IMR-90 (cell line): ENCODE results near the gene IGFL3.

Source experiments
- MAFK ChIP-seq: IDR thresholded peaks from 2 replicates; pipeline ENCODE4 v1.6.1; 2012; ENCODE audit warnings: low read depth, low read length, improper control_type of control experiment
- POLR2A ChIP-seq: IDR thresholded peaks from 2 replicates; pipeline ENCODE4 v1.6.1; 2012; ENCODE audit warnings: mild to moderate bottlenecking, low read depth, low read length
- SMC3 ChIP-seq: fragments of 150-350 bp; IDR thresholded peaks from 2 replicates; pipeline ENCODE4 v1.6.1; 2016; ENCODE audit warnings: low read depth, mild to moderate bottlenecking, antibody characterized with exemption, low read length, moderate library complexity
- TF ChIP-seq, protein P1 (sequence below): conservative IDR thresholded peaks from 2 replicates; pipeline ENCODE4 v1.5.1; 2012; ENCODE audit warnings: mild to moderate bottlenecking, low read depth, low read length, improper control_type of control experiment

DNA sequence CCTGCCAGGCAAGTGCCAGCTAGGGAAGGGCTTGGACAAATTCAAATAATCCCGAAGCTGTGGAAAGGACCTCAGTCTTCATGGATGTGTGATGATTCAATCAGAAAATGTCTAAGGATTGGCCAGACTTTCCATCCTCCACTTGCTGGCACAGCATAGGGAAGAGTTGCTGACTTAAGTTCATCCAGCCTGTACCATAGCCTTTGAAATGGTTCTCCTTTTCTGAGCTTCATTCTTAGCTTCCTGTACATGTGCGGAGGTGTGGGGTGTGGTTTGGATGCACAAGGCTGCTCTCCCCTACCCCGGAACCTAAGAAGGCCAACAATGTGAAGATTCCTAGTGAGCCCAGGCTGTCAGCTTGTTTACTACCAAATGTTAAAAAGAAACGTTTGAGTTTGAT, 959 bp upstream of the IGFL3 start:
- TF ChIP-seq, protein P1, sequence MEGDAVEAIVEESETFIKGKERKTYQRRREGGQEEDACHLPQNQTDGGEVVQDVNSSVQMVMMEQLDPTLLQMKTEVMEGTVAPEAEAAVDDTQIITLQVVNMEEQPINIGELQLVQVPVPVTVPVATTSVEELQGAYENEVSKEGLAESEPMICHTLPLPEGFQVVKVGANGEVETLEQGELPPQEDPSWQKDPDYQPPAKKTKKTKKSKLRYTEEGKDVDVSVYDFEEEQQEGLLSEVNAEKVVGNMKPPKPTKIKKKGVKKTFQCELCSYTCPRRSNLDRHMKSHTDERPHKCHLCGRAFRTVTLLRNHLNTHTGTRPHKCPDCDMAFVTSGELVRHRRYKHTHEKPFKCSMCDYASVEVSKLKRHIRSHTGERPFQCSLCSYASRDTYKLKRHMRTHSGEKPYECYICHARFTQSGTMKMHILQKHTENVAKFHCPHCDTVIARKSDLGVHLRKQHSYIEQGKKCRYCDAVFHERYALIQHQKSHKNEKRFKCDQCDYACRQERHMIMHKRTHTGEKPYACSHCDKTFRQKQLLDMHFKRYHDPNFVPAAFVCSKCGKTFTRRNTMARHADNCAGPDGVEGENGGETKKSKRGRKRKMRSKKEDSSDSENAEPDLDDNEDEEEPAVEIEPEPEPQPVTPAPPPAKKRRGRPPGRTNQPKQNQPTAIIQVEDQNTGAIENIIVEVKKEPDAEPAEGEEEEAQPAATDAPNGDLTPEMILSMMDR = no peak
- TF ChIP-seq POLR2A = no peak
- TF ChIP-seq MAFK = no peak
- no peak for TF ChIP-seq SMC3
